Brain microvascular endothelial cell (primary cell): ENCODE results near the gene SLC25A4.
A peak's percentile ranks its signal among the peaks of the same experiment; 100 is the strongest.

Experiments
- DNase-seq: peaks from one replicate; pipeline ENCODE4 v3.0.0-alpha.2; 2020
- H3K27ac ChIP-seq: fragments of 250-450 bp; sonication (Bioruptor Pico); 2 replicates; pipeline ENCODE4 v1.5.1; 2020; ENCODE audit warnings: mild to moderate bottlenecking, moderate library complexity
- H3K27me3 ChIP-seq: fragments of 250-450 bp; sonication (Bioruptor Pico); replicated peaks from 2 replicates; pipeline ENCODE4 v1.5.1; 2020; ENCODE audit warnings: mild to moderate bottlenecking
- H3K36me3 ChIP-seq: fragments of 250-450 bp; sonication (Bioruptor Pico); replicated peaks from 2 replicates; pipeline ENCODE4 v1.5.1; 2020; ENCODE audit warnings: mild to moderate bottlenecking
- H3K4me3 ChIP-seq: 2 replicates; pipeline ENCODE4 v1.5.1; 2011; ENCODE audit warnings: low read depth, mild to moderate bottlenecking, control low read depth, low read length, moderate library complexity
- CTCF ChIP-seq: IDR thresholded peaks from 2 replicates; pipeline ENCODE4 v1.5.1; 2011; ENCODE audit warnings: low read depth, mild to moderate bottlenecking, moderate library complexity, low read length, control low read depth, inconsistent platforms; ENCODE audit errors: missing control alignments
- in situ Hi-C: cut with HindIII; loops from 2 replicates; pipeline ENCODE4 v1.10.0; 2017; ENCODE audit warnings: low sequenced_read_pairs, low pct_ligation_motif_present

The SLC25A4 gene

GRCh38 chr4:185122681-185123345 is 20.3 kb upstream of the SLC25A4 start:
- Histone ChIP-seq H3K27ac (no peak overlapping the region), H3K27me3 (no peaks in the 10 kb centered on the region), H3K4me3 (no peak overlapping the region), H3K36me3 (no peaks in the 10 kb centered on the region)
- no peak for TF ChIP-seq CTCF
- no peak for DNase-seq
- in situ Hi-C loops: no loop called here

- H3K4me3 ChIP-seq: no peak overlapping the region
- no peak for DNase-seq
- no peaks in the 10 kb centered on the region for H3K36me3 ChIP-seq
- H3K27ac ChIP-seq: no peak overlapping the region
- no peaks in the 10 kb centered on the region for H3K27me3 ChIP-seq
- in situ Hi-C loops: no loop called here
- no peak for TF ChIP-seq CTCF
Measured at GRCh38 chr4:185124006-185124405, 19.1 kb upstream of the SLC25A4 start.

GRCh38 chr4:185127021-185127925 is 15.8 kb upstream of the SLC25A4 start:
- TF ChIP-seq CTCF: no peak
- in situ Hi-C loops: no loop called here
- H3K27ac ChIP-seq: no peak overlapping the region
- peak overlapping the region; percentile 62 for H3K4me3 ChIP-seq
- H3K36me3 ChIP-seq: no peaks in the 10 kb centered on the region
- no peaks in the 10 kb centered on the region for H3K27me3 ChIP-seq
- DNase-seq: no peak

- Histone ChIP-seq H3K4me3 (peak overlapping the region; percentile 62), H3K27ac (no peak overlapping the region), H3K27me3 (no peaks in the 10 kb centered on the region), H3K36me3 (no peaks in the 10 kb centered on the region)
- no peak for DNase-seq
- no peak for TF ChIP-seq CTCF
- in situ Hi-C loops: no loop called here
Measured at GRCh38 chr4:185128272-185129119, 14.6 kb upstream of the SLC25A4 start.

GRCh38 chr4:185134307-185134869 is 8.7 kb upstream of the SLC25A4 start:
- H3K27ac ChIP-seq: no peak overlapping the region
- H3K27me3 ChIP-seq: no peaks in the 10 kb centered on the region
- H3K36me3 ChIP-seq: no peaks in the 10 kb centered on the region
- TF ChIP-seq CTCF: peak; percentile 61
- H3K4me3 ChIP-seq: no peak overlapping the region
- in situ Hi-C loops: no loop called here
- no peak for DNase-seq
